ENCODE results near the gene SLC6A13. TPM values are rescaled to one million over a fixed set of nuclear protein-coding genes. Genes with fewer than 3 reads are reported as not detected.
A peak's percentile ranks its signal among the peaks of the same experiment; 100 is the strongest.

Gene SLC6A13
- total and polyA plus RNA-seq, 4 donors, result 0.23 to 12.0 (median 7.5) TPM

DNA sequence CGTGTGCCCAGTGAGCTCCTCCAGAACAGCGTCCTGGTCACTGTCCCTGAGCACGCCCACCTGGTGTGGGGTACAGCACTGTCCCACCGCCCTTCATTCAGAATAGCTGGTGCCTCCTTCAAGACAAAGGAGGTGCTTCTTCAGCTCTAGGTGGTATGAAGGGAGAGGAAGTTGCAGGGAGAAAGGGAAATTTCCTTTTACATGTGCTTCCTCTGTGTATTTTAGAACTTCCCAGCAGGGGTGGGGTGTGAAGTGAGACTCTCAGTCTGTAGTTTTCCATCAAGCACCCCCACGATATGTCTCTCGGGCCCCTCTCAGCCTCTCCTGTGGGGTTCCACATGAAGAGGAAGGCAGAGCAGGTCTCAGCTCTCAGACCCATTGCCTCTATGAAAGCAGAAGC is 47.5 kb downstream of the SLC6A13 start:
- no peak overlapping the region for H3K4me3 ChIP-seq (ENCODE audit: low read depth in 1 of 3, low read length in 3 of 3)
- peak overlapping the region in 1 of 2 donors; percentile 85 for H3K27ac ChIP-seq (ENCODE audit: low read depth in 1 of 2, low read length in 2 of 2)
- peaks cover 0 to 13% (median 5%) of the 10 kb centered on the region in 4 donors for H3K36me3 ChIP-seq (ENCODE audit: control insufficient read depth in 4 of 4, insufficient read depth in 3 of 4, low read depth in 1 of 4, low read length in 3 of 4)
- peaks cover 10 to 50% (median 41%) of the 10 kb centered on the region in 4 donors for H3K4me1 ChIP-seq (ENCODE audit: control insufficient read depth in 4 of 4, insufficient read depth in 4 of 4, low read length in 3 of 4)
- H3K9ac ChIP-seq (ENCODE audit: low read depth in 1 of 2, low read length in 2 of 2), result no peak overlapping the region
- H3K27me3 ChIP-seq (ENCODE audit: control insufficient read depth in 4 of 4, insufficient read depth in 4 of 4, low read length in 3 of 4), result no peaks in the 10 kb centered on the region
- H3K9me3 ChIP-seq (ENCODE audit: control insufficient read depth in 4 of 4, low read length in 3 of 4), result no peaks in the 10 kb centered on the region
- no peak for DNase-seq (ENCODE audit: low spot score)
- 92% methylated on average over 6 of the region's 6 CpGs for WGBS
- TF ChIP-seq JUND (IDR thresholded peaks at IDR 0.05) (no peak), TAF1 (conservative IDR thresholded peaks at IDR 0.05) (no peak), FOXA2 (IDR thresholded peaks at IDR 0.05) (no peak), YY1 (IDR thresholded peaks at IDR 0.05) (no peak), NR2F2 (IDR thresholded peaks at IDR 0.05) (no peak), RXRA (IDR thresholded peaks at IDR 0.05) (no peak), SP1 (IDR thresholded peaks at IDR 0.05) (no peak), RAD21 (IDR thresholded peaks at IDR 0.05) (no peak), FOXA1 (IDR thresholded peaks at IDR 0.05) (no peak), HNF4G (IDR thresholded peaks at IDR 0.05) (no peak), HNF4A (conservative IDR thresholded peaks at IDR 0.05) (no peak), GABPA (IDR thresholded peaks at IDR 0.05 in 1 of 2, conservative IDR thresholded peaks at IDR 0.05 in 1 of 2) (no peak), EGR1 (IDR thresholded peaks at IDR 0.05; ENCODE audit: low read depth in 2 of 2) (no peak)
- TF ChIP-seq, protein P1, sequence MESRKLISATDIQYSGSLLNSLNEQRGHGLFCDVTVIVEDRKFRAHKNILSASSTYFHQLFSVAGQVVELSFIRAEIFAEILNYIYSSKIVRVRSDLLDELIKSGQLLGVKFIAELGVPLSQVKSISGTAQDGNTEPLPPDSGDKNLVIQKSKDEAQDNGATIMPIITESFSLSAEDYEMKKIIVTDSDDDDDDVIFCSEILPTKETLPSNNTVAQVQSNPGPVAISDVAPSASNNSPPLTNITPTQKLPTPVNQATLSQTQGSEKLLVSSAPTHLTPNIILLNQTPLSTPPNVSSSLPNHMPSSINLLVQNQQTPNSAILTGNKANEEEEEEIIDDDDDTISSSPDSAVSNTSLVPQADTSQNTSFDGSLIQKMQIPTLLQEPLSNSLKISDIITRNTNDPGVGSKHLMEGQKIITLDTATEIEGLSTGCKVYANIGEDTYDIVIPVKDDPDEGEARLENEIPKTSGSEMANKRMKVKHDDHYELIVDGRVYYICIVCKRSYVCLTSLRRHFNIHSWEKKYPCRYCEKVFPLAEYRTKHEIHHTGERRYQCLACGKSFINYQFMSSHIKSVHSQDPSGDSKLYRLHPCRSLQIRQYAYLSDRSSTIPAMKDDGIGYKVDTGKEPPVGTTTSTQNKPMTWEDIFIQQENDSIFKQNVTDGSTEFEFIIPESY (IDR thresholded peaks at IDR 0.05), result no peak
- TF ChIP-seq, protein P2, sequence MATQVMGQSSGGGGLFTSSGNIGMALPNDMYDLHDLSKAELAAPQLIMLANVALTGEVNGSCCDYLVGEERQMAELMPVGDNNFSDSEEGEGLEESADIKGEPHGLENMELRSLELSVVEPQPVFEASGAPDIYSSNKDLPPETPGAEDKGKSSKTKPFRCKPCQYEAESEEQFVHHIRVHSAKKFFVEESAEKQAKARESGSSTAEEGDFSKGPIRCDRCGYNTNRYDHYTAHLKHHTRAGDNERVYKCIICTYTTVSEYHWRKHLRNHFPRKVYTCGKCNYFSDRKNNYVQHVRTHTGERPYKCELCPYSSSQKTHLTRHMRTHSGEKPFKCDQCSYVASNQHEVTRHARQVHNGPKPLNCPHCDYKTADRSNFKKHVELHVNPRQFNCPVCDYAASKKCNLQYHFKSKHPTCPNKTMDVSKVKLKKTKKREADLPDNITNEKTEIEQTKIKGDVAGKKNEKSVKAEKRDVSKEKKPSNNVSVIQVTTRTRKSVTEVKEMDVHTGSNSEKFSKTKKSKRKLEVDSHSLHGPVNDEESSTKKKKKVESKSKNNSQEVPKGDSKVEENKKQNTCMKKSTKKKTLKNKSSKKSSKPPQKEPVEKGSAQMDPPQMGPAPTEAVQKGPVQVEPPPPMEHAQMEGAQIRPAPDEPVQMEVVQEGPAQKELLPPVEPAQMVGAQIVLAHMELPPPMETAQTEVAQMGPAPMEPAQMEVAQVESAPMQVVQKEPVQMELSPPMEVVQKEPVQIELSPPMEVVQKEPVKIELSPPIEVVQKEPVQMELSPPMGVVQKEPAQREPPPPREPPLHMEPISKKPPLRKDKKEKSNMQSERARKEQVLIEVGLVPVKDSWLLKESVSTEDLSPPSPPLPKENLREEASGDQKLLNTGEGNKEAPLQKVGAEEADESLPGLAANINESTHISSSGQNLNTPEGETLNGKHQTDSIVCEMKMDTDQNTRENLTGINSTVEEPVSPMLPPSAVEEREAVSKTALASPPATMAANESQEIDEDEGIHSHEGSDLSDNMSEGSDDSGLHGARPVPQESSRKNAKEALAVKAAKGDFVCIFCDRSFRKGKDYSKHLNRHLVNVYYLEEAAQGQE (IDR thresholded peaks at IDR 0.05), result no peak
- TF ChIP-seq, protein P3, sequence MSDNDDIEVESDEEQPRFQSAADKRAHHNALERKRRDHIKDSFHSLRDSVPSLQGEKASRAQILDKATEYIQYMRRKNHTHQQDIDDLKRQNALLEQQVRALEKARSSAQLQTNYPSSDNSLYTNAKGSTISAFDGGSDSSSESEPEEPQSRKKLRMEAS (IDR thresholded peaks at IDR 0.05), result no peak
- TF ChIP-seq, protein P4, sequence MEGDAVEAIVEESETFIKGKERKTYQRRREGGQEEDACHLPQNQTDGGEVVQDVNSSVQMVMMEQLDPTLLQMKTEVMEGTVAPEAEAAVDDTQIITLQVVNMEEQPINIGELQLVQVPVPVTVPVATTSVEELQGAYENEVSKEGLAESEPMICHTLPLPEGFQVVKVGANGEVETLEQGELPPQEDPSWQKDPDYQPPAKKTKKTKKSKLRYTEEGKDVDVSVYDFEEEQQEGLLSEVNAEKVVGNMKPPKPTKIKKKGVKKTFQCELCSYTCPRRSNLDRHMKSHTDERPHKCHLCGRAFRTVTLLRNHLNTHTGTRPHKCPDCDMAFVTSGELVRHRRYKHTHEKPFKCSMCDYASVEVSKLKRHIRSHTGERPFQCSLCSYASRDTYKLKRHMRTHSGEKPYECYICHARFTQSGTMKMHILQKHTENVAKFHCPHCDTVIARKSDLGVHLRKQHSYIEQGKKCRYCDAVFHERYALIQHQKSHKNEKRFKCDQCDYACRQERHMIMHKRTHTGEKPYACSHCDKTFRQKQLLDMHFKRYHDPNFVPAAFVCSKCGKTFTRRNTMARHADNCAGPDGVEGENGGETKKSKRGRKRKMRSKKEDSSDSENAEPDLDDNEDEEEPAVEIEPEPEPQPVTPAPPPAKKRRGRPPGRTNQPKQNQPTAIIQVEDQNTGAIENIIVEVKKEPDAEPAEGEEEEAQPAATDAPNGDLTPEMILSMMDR (IDR thresholded peaks at IDR 0.05; ENCODE audit: low read depth, low read length, missing input control), result no peak
- TF ChIP-seq, protein P5, sequence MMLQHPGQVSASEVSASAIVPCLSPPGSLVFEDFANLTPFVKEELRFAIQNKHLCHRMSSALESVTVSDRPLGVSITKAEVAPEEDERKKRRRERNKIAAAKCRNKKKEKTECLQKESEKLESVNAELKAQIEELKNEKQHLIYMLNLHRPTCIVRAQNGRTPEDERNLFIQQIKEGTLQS (IDR thresholded peaks at IDR 0.05), result no peak

All from liver (tissue), 9 donors.